ENCODE measurements around the gene CRYBG2.
"Not testable (repeated sequence)": the region's sequence is repeated elsewhere in the genome, so short reads cannot be mapped to it uniquely, and the experiment has no call there.

The CRYBG2 gene

GRCh38 chr1:26318338-26319064 is 35.4 kb downstream of the CRYBG2 start:
- DNase-seq, result no peak

GRCh38 chr1:26317612-26318337 is 36.2 kb downstream of the CRYBG2 start, which contains the start of gene CD52:
TSS of gene CD52 (plus strand) at chr1:26317958. CDS start at chr1:26318018, 60 bp downstream.
- peak in 2 of 4 experiments; percentile 46 to 59 for DNase-seq

DNA sequence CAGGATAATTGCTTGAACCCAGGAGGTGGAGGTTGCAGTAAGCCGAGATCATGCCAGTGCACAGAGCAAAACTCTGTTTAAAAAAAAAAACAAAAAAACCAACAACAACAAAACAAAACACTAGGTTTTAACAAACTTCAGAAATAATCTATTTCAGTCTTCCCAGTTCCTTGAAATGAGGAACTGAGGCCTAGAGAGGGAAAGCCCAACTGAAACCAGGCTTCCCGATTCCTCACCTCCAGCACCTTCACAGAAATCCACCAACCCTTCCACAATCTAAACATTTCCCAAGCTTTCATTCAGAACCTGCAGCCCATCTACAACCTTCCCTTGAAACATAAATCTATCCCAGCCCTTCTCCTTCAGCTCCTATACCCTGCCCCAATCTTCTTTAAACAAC is 36.8 kb downstream of the CRYBG2 start:
- DNase-seq, result no peak

GRCh38 chr1:26315874-26316850 is 37.8 kb downstream of the CRYBG2 start:
- DNase-seq, result no peak

GRCh38 chr1:26314501-26314900 is 39.4 kb downstream of the CRYBG2 start:
- DNase-seq, result no peak

- not testable (repeated sequence) for DNase-seq
Observed at GRCh38 chr1:26307966-26308899, 45.7 kb downstream of the CRYBG2 start.

DNA sequence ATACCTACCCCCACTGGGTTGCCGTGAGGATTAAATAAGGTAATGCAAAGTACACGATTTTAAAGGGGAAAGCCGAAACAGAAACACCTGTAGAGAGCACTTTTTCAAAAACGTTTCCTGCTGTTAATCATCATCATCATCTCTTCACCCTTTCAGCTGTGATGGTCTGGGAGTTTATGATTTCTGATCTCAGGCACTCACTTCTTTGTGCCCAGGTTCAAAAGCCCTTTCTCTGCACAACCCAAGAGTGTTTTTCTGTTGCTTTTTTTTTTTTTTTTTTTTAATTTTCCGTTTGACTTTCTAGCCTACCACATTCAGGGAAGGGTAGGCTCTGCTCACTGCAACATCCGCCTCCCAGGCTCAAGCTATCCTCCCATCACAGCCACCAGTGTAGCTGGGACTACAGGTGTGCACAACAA is 46.6 kb downstream of the CRYBG2 start:
- DNase-seq, result no peak

- peak; percentile 73 to 86 (median 80) for DNase-seq
Observed at GRCh38 chr1:26306290-26307229, 47.4 kb downstream of the CRYBG2 start, which contains the start of gene UBXN11. TSS of gene UBXN11 (minus strand) at chr1:26306636. CDS start at chr1:26302883, 3,753 bp downstream.

DNA sequence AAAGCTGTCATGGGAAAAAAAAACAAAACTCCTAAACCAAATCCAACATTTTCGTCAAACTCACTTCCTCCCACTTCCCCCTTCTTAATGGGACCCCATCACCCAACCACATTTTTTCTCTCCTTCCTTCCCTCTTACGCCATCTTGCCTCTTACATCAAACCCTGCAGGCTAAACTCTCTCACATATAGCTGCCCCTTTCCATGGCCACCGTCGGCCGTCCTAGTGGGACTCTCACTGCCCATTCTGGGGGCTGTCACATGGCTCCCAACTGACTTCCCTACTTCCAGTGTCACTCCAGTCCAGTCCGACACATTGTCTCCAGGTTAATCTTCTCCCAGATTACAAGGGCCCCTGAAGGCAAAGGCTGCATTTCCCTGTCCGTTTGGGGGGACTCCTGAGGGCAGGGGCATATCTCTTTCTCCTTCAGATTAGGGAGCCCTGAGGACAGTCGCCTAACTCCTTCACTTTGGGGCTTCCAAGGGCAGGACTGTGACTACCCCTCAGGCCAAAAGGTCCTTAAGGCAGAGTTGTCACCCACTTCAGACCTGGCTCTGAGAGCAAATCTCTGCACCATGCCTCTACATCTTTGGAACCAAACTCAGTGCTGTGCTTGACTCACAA is 48.2 kb downstream of the CRYBG2 start:
- no peak for DNase-seq

DNA sequence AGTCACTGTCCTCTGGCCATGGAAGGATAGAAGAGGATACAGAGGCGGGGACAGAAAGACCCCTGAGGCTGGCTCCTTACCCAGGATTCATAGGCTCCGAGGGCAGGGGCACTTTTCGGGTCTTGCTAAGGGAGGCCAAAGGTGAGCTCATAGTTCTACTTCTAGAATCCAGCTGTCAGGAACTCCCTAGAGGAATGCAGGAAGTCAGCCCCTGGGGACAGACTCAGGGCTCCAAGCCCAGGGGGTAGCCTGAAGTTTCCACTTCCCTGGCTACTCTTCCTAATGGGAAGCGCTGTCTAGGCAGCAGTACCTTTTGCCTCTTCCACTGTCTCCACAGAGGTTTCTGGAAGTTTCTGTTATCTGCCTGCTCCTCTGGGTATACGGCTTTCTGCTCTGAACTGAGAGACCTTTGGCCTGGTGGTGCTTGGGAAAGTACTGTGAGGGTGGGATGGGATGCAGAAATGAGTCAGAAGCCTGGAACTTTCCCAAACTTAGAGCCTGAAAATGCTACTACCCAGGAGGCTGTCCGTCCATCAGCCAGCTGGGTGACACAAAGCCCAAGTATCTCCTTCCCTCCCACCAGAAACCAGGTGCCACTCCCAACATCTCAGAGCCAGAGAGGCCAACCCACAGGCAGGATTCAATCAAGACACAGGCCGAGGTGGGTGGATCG is 51.1 kb downstream of the CRYBG2 start:
- DNase-seq, result no peak

DNA sequence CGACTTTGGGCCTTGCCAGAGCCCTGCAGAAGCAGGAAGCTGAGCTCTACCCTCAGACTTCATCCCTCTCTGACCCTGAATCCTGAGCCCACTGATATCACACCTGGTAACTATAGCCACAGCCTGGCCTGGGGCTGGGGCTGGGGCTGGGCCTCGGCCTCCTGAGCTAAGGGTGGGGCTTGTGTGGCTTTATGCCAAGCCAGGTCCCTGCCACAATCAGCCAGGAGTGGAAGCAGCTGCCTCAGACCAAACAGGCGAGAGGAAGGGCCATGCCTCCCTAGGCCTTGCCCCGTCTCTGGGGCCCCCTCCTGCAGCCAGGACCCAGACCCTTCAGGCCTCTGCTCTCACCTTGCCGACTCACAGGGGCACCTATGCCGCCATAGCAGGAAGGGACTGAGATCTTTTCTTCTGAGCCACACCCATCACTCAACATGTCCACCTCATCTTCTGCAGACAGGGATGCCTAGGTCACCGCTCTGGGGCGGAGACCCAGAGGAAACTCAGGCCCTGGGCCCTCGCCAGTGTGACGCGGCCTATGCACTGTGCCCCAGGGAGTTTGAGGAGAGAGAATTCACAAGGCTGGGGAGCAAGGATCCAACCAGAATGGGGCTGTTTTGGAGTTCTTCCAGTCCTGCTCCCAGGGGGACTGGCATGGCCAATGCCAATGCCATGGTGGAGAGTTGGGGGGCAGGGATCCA is 53.2 kb downstream of the CRYBG2 start:
- DNase-seq, result no peak

- no peak for DNase-seq
Observed at GRCh38 chr1:26297791-26298124, 56.2 kb downstream of the CRYBG2 start.

- no peak for DNase-seq
Observed at GRCh38 chr1:26297057-26297790, 56.7 kb downstream of the CRYBG2 start.

DNA sequence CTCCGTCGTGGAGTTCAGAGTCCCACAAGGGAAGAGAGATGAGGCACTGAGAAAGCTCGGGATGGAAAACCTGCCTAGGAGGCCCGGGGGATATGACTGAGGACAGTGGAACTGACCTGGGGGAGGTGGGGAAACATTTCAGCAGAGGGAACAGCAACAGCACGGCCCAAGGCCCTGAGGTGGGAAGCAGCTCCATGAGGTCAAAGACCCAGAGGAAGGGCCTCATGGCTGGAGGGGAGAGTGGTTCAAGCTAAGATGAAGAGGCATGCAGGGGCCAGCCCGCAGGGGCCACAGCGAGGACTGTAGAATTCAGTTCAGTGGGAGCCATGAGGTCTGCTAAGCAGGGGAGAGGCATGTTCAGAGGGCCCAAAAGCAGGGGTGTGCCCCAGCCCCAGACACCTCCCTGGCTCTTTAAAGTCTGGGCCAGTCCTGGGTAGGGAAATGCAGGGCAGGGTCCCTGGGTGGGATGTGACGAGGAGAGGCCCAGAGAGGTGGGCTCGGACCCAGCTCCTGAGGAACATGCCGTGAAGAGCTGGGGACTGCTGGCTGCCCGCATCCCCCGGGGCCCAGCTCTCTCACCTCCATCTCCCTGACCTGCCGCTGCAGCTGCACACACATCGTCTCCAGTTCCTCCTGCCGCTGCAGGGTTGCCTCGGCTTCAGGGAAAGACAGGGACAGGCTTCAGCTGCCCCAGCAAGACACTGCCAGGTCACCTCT is 57.4 kb downstream of the CRYBG2 start:
- DNase-seq, result no peak

GRCh38 chr1:26295194-26296138 is 58.5 kb downstream of the CRYBG2 start:
- no peak for DNase-seq

DNA sequence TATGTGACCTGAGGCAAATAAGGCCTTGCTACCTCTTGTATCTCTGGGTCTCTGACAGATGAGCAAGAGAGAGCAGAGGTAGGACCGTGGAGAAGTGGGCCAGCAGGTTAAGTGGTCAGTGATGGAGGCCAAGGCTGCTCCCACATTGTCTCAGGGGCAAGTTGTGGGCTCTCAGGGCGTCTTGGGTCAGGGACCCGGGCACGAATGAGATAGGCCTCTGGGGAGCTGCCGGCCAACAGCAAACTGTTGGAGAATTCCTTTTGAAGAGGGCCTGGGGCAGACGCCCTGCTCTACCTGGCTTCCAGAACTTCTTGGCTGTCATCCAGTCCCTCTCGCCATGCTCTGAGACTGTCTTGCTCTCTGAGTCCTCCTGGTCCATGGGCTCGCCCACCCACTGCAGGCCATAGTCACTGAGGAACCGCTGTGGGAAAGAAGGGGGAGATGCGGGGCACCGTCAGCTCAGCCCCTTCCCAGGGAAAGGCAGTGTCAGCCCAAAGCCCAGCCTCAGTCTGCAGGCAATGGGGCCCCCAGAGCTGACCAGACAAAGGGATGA is 59.9 kb downstream of the CRYBG2 start:
- no peak for DNase-seq
